Activated B cell treated with CpG ODN at 0.5 μM for 24 hours (primary cell): ENCODE measurements around the gene EEFSEC. TPM values are rescaled to one million over a fixed set of nuclear protein-coding genes. Genes with fewer than 3 reads are reported as not detected.

Experiments used
- ATAC-seq: fragments of 200-7000 bp; cut with Tn5 transposase; one replicate; pipeline ENCODE4 v1.10.0; 2021; ENCODE audit warnings: low read depth, mild to moderate bottlenecking, moderate library complexity
- CTCF ChIA-PET: fragments of 350-600 bp; sonication (Branson Sonifier 250); formaldehyde crosslinking; loops from one replicate; lab custom pipeline; 2021; ENCODE audit warnings: antibody characterized with exemption; lab: Charles Lee
- POLR2A ChIA-PET: fragments of 350-600 bp; sonication (Branson Sonifier 250); formaldehyde crosslinking; loops from one replicate; lab custom pipeline; 2021; ENCODE audit warnings: antibody characterized with exemption; lab: Charles Lee
- DNase-seq: peaks from one replicate; pipeline ENCODE4 v3.0.0; 2022
- H3K27ac Mint-ChIP-seq: one replicate; pipeline ENCODE4 v1.8.0; 2020; ENCODE audit warnings: mixed read lengths
- H3K27me3 Mint-ChIP-seq: one replicate; pipeline ENCODE4 v1.8.0; 2021; ENCODE audit warnings: mixed read lengths
- H3K36me3 Mint-ChIP-seq: one replicate; pipeline ENCODE4 v1.8.0; 2021; ENCODE audit warnings: low read depth, mixed read lengths
- H3K4me1 Mint-ChIP-seq: one replicate; pipeline ENCODE4 v1.8.0; 2021; ENCODE audit warnings: mixed read lengths
- H3K4me3 Mint-ChIP-seq: one replicate; pipeline ENCODE4 v1.8.0; 2020; ENCODE audit warnings: mild to moderate bottlenecking, mixed read lengths
- H3K9me3 Mint-ChIP-seq: one replicate; pipeline ENCODE4 v1.8.0; 2020; ENCODE audit warnings: mixed read lengths
- intact Hi-C: fragments of 100-400 bp; cut with micrococcal nuclease; formaldehyde crosslinking; loops from one replicate; pipeline ENCODE4 v1.15.1; 2024
- total RNA-seq: library from RNA; stranded (reverse); gene quantifications from 2 replicates; pipeline ENCODE4 v1.2.3, GENCODE V29; 2022
- TF ChIP-seq, protein P1 (sequence below): fragments of 200-600 bp; IDR thresholded peaks from one replicate; pipeline ENCODE4 v1.8.0; 2022; ENCODE audit warnings: antibody characterized with exemption, mild to moderate bottlenecking

The EEFSEC gene
- total RNA-seq, 1 donor from 2014 or later, result 20.0 TPM

DNA sequence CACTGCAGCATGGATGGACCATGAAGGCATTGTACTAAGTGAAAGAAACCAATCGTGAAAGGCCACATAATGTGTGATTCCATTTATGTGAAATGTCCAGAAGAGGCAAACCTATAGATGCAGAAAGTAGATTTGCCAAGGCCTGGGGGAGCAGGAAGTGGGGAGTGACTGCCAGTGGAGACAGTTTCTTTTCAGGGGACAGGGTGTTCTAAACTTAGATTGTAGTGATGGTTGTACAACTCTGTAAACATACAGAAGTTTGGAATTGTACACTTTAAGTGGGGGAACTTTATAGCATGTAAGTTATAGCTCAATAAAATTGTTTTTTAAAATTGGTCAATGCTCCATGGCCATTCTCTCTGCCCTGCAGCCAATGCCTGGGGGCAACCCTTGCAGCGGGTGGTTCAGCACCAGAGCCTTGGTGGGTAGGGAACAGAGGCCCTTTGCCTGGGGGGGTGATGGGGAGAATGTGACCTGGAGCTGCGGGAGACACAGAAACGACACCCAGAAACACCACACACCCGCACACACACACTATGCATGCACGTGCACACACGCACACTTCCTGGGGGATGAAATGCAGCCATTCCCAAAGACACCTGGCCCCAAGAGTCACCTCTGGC, 270.4 kb downstream of the EEFSEC start:
- TF ChIP-seq, protein P1, sequence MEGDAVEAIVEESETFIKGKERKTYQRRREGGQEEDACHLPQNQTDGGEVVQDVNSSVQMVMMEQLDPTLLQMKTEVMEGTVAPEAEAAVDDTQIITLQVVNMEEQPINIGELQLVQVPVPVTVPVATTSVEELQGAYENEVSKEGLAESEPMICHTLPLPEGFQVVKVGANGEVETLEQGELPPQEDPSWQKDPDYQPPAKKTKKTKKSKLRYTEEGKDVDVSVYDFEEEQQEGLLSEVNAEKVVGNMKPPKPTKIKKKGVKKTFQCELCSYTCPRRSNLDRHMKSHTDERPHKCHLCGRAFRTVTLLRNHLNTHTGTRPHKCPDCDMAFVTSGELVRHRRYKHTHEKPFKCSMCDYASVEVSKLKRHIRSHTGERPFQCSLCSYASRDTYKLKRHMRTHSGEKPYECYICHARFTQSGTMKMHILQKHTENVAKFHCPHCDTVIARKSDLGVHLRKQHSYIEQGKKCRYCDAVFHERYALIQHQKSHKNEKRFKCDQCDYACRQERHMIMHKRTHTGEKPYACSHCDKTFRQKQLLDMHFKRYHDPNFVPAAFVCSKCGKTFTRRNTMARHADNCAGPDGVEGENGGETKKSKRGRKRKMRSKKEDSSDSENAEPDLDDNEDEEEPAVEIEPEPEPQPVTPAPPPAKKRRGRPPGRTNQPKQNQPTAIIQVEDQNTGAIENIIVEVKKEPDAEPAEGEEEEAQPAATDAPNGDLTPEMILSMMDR, result no peak
- intact Hi-C loops, result no loop called here
- CTCF ChIA-PET, result interaction anchor here (1.3 kb wide), 1 partner anchor 184 kb away, joined by 3 read pairs; no protein-coding TSS in a partner anchor
- DNase-seq (no peak), ATAC-seq (no peak)
- Mint-ChIP-seq H3K9me3 (peaks cover 2% of the 10 kb centered on the region), H3K36me3 (no peaks in the 10 kb centered on the region), H3K27me3 (peaks cover 8% of the 10 kb centered on the region), H3K27ac (no peak overlapping the region), H3K4me3 (no peak overlapping the region), H3K4me1 (no peaks in the 10 kb centered on the region)
- POLR2A ChIA-PET, result no interaction called here

DNA sequence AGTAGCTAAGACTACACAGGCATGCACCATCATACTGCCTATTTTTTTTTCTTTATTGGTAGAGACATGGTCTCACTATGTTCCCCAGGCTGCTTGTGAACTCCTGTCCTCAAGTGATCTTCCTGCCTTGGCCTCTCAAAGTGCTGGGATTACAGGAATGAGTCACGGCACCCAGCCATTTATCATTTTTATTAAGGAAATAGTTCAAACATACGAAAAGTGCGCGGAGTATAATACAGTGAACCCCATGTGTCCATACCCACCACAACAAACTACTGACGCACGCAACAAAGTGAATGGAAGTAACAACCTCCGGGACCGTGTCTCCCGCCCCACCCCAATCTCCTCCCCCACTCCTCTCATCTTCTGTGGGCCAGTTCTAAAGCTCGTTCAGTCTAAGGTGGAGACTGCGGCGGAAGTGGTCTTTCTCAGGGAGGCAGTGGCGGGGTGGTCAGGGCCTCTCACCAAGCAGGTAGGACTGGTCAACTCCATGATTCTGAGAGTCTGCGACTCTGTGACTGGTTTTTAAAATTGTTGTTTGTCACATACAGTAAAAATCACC, 271.3 kb downstream of the EEFSEC start:
- Mint-ChIP-seq H3K4me1 (no peaks in the 10 kb centered on the region), H3K27ac (no peak overlapping the region), H3K27me3 (peaks cover 11% of the 10 kb centered on the region), H3K9me3 (no peaks in the 10 kb centered on the region), H3K4me3 (no peak overlapping the region), H3K36me3 (no peaks in the 10 kb centered on the region)
- intact Hi-C loops, result no loop called here
- DNase-seq (no peak), ATAC-seq (no peak)
- TF ChIP-seq, protein P1, result no peak
- POLR2A ChIA-PET, result no interaction called here
- CTCF ChIA-PET, result interaction anchor here (1.1 to 1.3 kb wide), 2 partner anchors 181 to 183 kb away, joined by 3 to 5 read pairs; no protein-coding TSS in a partner anchor

DNA sequence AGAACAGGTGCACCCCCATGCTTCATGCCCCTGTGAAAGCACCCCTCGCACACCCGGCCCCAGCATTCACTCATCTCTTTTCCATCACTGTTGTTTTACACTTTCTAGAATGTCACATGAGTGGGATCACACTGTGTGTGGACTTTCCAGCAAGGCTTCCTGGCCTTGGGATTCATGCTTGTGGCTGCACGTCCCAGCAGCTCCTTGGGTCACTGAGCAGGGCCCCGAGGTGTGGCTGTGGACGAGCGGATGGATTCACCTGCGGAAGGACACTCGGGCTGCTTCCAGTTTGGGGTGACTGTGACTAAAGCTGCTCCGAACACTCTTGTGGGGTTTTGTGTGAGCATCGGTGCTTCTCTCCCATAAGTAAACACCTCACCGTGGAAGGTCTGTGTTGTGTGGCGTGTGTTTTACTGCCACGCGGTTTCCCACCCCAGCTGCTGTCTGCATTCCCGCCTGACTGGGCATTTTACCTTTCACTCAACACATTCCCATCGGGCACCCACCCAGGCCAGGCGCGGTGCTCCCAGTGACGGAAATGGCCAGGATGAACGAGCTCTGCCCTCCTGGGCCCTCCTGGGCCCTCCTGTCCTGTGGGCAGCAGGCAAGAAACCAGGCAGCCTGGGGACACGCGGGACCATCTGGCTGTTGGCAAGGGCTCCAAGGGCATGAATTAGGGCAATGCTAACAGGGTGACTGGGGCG, 272.0 kb downstream of the EEFSEC start:
- H3K36me3 Mint-ChIP-seq, result no peaks in the 10 kb centered on the region
- intact Hi-C loops, result no loop called here
- TF ChIP-seq, protein P1, result no peak
- no peak overlapping the region for H3K27ac Mint-ChIP-seq
- no peak for DNase-seq
- H3K4me3 Mint-ChIP-seq, result no peak overlapping the region
- no peak for ATAC-seq
- H3K27me3 Mint-ChIP-seq, result peaks cover 15% of the 10 kb centered on the region
- no peaks in the 10 kb centered on the region for H3K9me3 Mint-ChIP-seq
- POLR2A ChIA-PET, result no interaction called here
- H3K4me1 Mint-ChIP-seq, result no peaks in the 10 kb centered on the region
- CTCF ChIA-PET, result interaction anchor here (1.1 to 1.7 kb wide), 6 partner anchors 65 to 184 kb away, joined by 3 to 8 read pairs (median 4); no protein-coding TSS in a partner anchor

DNA sequence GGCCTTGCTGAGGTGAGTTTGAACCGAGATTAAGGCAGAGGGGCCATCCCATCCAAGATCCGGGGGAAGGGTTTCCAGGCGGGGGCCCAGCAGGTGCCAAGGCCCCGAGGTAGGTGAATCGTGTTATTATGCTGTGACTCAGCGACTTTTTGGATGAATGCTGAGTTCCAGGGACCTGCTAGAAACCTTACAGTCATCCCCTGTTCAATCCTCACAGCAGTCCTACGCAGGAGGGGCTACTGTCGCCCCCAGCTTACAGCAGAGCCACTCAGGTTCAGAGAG, 272.5 kb downstream of the EEFSEC start:
- H3K4me3 Mint-ChIP-seq, result no peak overlapping the region

More for the DNA sequence above, 272.5 kb downstream of the EEFSEC start:
- no peaks in the 10 kb centered on the region for H3K4me1 Mint-ChIP-seq
- H3K9me3 Mint-ChIP-seq, result no peaks in the 10 kb centered on the region
- intact Hi-C loops, result loop anchor here (1.0 to 2.0 kb wide), 5 partner anchors 72 to 421 kb away; no protein-coding TSS in a partner anchor
- H3K27ac Mint-ChIP-seq, result no peak overlapping the region
- H3K36me3 Mint-ChIP-seq, result no peaks in the 10 kb centered on the region
- DNase-seq, result no peak
- TF ChIP-seq, protein P1, result no peak
- ATAC-seq, result no peak
- peaks cover 19% of the 10 kb centered on the region for H3K27me3 Mint-ChIP-seq
- ChIA-PET POLR2A (no interaction called here), CTCF (interaction anchor here (1.1 to 1.7 kb wide), 5 partner anchors 64 to 183 kb away, joined by 3 to 8 read pairs (median 4); no protein-coding TSS in a partner anchor)
